Occipital lobe (tissue), 2 donors: ENCODE data around the gene NAPB. TPM values are rescaled to one million over a fixed set of nuclear protein-coding genes. Genes with fewer than 3 reads are reported as not detected.
A peak's percentile ranks its signal among the peaks of the same experiment; 100 is the strongest.
"Not testable (repeated sequence)": the region's sequence is repeated elsewhere in the genome, so short reads cannot be mapped to it uniquely, and the experiment has no call there.

Experiments used
- DNase-seq: peaks from one replicate; lab custom pipeline; 2025; lab: John Stamatoyannopoulos, UW
- total RNA-seq: library from RNA; depleted of rRNA; stranded (reverse); fragments of >200 nt; gene quantifications from one replicate; pipeline ENCODE4 v1.2.3, GENCODE V29; 2014

The NAPB gene
- total RNA-seq, 1 donor from 2014 or later, result 96.5 TPM

- DNase-seq, result no peak
Measured at GRCh38 chr20:23368316-23369071, 52.8 kb downstream of the NAPB start.

GRCh38 chr20:23367770-23368169, 53.5 kb downstream of the NAPB start:
- DNase-seq, result no peak

GRCh38 chr20:23366384-23366783, 54.9 kb downstream of the NAPB start:
- DNase-seq, result no peak

DNA sequence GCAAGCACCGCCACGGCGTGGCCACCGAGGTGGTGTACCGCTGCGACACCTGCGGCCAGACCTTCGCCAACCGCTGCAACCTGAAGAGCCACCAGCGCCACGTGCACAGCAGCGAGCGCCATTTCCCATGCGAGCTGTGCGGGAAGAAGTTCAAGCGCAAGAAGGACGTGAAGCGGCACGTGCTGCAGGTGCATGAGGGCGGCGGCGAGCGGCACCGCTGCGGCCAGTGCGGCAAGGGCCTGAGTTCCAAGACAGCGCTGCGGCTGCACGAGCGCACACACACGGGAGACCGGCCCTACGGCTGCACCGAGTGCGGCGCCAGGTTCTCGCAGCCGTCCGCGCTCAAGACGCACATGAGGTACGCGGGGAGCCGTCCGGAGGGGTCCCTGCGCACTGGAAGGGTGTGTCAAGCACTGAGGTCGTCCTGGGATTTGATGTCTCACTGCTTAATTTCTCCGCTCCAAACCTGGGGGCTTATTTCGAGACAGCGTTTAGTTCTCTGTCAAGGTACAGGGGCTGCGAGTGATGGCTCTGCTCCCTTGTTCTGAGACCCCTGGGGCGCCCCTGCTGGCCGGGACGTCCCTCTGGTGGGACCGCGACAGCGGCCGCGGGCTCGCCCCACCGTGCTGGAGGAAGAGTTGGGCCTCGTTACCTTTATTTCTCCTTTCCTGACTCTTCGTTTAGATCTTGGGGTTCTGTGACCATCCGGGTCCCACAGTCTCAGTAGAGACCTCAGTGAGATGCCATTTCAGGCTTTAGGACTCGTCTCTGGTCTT, 55.7 kb downstream of the NAPB start:
- no peak for DNase-seq

DNA sequence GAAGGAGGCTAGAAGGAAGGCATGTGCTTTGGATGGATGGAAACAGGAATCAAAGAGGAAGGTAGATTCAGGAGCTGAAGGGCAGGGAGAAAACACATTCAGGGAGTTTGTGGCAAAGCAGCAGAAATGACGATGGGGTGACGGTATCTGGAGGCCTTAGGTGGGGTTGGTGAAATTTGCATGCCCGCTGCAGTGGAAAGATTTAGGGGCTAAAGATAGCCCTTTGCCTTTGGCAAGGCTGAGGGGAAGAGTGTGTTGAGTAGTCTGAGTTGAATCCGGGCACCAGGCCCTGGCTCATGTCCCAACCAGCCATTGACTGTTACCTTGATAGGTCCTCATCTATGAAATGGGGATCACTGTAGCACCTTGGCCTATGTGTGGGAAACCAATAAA, 58.0 kb downstream of the NAPB start:
- DNase-seq, result no peak

- no peak for DNase-seq
Measured at GRCh38 chr20:23362392-23363256, 58.7 kb downstream of the NAPB start.

GRCh38 chr20:23361476-23362391, 59.6 kb downstream of the NAPB start, which contains the start of gene GZF1:
TSS of gene GZF1 (plus strand) at chr20:23362182. CDS start at chr20:23364384, 2,202 bp downstream.
- DNase-seq, result peak; percentile 98

DNA sequence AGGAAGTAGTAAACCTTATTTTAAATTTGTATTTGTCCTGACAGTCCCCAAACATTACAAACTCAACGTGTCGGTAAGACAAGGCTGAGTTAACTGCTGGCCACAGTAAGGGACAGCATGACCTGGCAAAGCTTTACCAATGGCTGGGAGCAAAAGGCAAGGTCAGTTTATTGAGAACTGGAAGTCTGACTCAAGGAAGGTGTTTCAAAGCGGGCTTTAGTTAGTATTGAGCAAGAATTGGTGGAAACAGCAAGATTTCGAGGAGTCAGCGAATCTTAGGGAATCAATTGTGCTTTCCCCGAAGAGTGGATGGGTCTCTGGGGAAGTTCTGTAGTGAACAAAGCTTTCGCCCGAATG, 60.2 kb downstream of the NAPB start:
- no peak for DNase-seq

GRCh38 chr20:23360531-23360930, 60.8 kb downstream of the NAPB start:
- no peak for DNase-seq

- no peak for DNase-seq
Measured at GRCh38 chr20:23358923-23359593, 62.2 kb downstream of the NAPB start.

GRCh38 chr20:23358563-23358906, 62.8 kb downstream of the NAPB start:
- DNase-seq, result no peak

DNA sequence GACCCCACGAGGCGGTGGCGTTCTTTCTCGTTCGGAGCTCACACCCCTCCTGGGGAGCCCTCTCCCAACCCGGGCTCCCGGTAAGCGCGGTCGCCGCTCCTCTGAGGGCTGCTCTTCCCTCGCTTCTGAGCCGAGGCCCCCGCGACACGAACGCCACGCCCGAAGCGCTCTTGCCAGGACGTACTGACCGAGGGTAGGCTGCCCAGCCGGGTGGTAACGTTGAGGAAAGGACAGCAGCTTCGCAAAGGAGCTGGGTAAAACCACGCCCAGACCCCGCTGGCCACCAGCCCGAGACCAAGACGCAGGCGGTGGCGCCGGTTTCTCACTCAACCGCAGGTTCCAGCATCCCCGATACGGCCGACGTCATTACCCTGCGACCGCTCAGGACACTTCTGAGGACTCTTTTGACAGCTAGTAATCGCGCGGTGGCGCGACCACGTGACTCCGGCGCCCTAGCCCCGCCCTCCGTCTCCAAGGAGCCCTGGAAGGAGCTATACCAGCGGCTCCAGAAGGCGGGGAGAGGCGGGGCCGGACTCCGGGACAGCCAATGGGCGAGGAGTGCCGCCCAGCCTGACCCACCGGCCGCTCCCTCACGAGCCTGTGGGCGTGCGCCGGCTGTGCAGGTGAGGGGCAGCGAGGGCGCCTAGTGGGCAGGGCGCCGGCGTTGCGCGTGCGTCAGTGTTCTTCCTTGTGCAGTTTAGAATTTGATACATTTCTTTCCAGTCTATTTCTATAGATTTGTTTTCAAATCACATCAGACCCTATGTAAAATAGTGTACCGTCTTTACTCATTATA, 63.3 kb downstream of the NAPB start:
- DNase-seq, result peak; percentile 99

- DNase-seq, result no peak
Measured at GRCh38 chr20:23356203-23356602, 65.1 kb downstream of the NAPB start.

DNA sequence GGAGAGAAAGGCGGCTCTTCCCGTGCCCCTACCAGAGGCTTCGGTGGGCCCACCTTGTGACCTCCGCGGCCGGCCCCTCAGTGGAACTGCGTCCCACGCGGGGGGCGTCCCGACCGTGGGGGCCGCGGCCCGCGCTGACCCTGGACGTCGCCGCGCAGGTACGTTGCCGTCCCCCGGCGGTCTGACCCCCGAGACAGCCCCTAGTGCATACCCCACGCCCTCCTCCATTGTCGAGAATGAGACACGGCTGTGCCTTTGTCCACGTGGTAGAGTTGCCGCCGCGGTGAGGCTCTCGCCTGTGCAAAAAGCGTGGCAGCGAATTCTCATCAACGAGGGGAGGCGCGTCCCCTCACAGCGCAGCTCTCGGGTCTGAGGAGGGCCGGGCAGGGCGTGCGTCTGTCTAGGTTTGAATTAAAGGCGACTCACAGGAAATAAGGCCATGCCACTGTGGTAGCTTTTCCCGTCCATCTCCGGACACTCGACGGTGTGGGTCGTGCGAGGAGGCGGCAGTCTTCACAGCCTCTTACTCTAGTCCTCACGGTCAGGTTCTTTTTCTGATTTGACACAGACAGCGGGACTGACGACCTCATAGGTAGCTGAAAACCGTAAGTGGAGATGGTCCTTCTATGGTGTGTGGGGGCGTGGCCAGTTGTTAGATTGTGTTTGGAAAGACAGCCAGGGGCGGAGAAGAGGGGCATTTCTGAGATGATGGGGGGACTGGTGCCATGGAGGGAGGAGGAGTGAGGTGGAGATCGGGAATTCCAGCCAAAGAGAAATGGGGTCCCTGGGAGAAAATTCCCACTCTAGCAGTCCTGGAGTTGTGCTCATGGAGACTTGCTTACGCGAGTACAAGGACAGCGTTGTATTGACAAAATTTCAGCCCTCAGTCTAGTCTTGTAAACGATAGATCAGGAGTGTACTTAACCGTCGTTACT, 70.1 kb downstream of the NAPB start:
- no peak for DNase-seq

DNA sequence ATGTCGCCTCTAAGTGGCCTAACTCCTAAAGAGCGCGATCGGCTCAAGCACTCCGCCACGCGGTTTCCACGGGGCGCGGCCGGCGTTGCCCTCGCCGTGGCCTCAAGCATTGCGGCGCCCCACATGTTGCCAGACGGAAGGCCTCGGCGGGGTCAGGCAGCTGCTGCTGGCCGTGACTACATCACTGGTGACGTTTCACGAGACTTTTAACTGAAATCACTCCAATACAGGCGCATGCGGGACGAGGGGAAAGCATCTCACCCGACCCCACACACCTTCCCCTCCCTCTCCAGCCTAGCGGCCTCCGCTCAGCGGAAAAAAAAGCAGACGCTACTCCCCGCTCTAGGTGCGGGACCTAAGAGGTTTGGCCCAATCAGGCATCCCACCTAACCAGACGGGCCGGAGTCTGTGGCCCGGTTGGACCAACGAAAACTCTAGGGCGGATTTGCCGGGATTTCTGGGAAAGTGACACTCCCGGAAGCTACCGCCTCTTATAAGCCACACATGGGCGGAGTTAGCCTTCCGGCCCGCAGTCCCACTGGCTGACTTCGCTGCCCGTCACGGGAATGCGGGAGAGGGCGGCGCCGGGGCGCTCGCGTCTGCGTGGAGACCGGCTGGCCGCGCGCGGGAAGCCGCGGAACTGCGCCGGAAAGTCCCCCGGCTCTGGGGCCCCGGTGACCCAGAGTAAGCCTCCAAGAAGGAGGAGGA, 70.9 kb downstream of the NAPB start, which contains the start of gene NXT1:
Gene NXT1 (plus strand): TSS at position 596 of the 708 bp plus-strand sequence. CDS start 3,251 bp downstream, outside the sequence.
- peak; percentile 96 for DNase-seq

DNA sequence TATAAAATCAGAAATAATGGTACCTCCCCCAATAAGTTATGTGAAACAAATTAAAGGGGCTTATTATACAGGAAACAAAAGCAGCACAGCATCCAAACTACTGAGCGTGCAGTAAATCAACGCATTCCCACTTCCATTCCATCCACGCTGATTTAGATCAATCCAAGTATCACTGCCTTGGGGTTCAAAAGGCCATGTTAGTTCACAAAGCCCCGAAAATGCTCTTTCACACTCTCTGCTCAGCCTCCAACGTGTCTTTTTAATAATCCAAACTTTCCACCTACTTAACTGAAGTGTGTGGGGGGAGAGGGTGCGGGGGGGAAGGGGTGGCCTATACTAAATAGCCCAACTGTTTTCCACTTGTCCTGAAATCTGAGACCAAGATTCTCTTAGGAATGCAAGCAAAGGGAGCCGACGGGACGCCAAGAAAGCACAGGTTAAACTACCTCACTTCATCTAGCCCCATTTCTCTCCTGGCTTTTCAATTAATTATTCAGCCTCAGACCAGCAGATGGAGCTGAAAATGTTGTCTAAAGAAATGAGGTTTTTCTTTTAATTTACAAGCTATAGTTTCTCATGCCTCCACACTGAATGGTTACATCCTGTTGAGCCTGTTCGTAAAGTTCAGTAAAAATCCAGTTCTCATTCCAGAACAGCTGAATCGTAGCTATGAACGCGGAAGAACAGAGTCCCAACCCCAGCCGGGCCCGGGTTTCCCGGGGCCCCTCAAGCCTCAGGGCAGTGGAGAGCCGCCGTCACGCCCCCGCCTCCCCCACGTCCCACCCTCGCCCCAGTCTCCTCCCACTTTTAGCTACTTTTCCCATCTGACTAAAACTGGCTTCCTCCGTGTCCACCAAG, 71.7 kb downstream of the NAPB start:
- no peak for DNase-seq

- not testable (repeated sequence) for DNase-seq
Measured at GRCh38 chr20:23348510-23348909, 72.8 kb downstream of the NAPB start.
